GM21381 (cell line): ENCODE results near the gene PHOX2B.
"Not testable (repeated sequence)": the region's sequence is repeated elsewhere in the genome, so short reads cannot be mapped to it uniquely, and the experiment has no call there.

Experiments used
- ATAC-seq: cut with Tn5 transposase; IDR thresholded peaks from one replicate; pipeline ENCODE4 v1.9.1; 2021; ENCODE audit warnings: mild to moderate bottlenecking, moderate library complexity; ENCODE audit not compliant: unreplicated experiment

The PHOX2B gene

DNA sequence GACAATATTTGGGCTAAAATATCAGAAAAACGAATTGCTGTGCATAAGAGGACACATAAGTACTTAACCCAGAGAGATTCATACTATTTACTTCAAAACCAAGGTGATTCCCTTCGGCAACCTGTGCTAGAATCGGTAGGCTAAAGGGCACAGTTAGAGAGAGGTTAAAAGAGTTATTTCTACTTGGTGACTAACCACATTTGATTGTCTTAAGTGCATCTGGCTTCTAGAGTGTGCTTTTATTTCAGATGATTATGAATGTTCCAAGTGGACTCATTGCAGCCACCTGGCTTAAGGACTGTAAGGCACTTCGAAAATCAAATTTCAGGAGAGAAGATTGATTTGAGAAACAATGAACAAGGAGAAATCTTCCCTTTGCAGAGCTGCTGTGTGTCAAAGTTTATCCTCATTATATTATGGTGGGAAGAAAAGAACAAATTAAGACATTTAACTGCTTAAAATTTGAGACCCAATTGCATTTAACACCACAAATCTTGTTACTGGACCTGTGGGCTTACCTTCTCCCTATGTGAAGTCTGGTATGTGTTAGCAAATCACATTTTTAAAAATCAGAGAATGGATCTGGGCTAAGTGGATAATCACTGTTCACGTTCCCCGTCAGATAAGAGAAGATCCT lies 34.0 kb downstream of the PHOX2B start:
- no peak for ATAC-seq

- ATAC-seq: no peak
Measured at GRCh38 chr4:41713768-41714167, 34.8 kb downstream of the PHOX2B start.

DNA sequence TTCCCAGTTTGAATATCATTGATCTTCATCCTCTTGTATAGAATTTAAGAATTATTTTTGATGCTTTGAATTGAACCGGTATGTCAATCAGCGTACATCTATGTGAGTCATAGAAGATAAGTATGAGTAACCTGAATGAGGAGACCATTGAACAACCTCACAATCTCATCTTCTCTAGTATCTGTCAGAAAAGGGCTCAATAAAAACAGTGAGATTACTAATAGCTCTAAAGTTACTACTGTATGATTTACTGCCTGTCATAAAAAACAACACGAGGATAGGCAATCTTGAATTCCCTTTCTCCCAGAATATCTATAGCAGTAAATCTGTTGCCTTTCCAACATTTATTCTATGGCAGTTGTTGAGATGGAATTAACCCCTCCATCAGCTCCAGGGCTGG lies 36.1 kb downstream of the PHOX2B start:
- no peak for ATAC-seq

- not testable (repeated sequence) for ATAC-seq
Measured at GRCh38 chr4:41711654-41712053, 36.9 kb downstream of the PHOX2B start.

GRCh38 chr4:41709844-41710481 lies 38.6 kb downstream of the PHOX2B start:
- ATAC-seq: no peak

- ATAC-seq: no peak
Measured at GRCh38 chr4:41703785-41704184, 44.7 kb downstream of the PHOX2B start.

DNA sequence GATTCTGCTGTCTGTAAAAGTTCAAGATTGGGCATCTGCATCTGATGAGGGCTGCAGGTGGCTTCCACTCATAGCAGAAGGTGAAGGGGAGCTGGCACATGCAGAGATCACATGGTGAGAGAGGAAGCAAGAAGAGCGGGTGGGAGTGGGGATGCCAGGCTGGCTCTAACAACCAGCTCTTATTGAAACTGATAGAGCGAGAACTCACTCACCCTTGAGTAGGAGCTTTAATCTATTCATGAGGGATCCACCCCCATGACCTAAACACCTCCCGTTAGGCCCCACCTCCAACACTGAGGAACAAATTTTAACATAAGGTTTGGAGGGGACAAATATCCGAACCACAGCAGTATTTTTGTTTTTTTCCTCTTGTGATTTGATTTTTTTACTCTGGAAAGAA lies 45.8 kb downstream of the PHOX2B start:
- no peak for ATAC-seq

DNA sequence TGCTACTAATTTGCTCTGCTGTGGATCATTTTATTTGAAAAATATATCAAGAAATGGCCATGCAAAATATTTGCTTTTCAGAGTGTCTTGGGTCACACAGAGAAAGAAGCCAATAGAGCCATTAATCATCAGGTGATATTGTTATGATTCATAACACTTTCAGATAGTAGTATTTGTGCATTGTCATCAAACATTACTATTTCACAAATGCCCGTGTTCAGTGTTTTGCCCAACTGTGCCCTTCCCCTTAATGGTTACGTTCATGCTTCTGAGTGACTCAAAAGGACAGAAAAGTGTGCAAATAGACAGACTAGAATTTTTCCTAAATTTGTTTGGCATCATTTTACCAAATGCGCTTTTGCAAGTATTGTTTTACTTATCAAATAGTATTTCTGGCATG lies 46.5 kb downstream of the PHOX2B start:
- no peak for ATAC-seq

GRCh38 chr4:41696763-41697162 lies 51.8 kb downstream of the PHOX2B start:
- no peak for ATAC-seq

DNA sequence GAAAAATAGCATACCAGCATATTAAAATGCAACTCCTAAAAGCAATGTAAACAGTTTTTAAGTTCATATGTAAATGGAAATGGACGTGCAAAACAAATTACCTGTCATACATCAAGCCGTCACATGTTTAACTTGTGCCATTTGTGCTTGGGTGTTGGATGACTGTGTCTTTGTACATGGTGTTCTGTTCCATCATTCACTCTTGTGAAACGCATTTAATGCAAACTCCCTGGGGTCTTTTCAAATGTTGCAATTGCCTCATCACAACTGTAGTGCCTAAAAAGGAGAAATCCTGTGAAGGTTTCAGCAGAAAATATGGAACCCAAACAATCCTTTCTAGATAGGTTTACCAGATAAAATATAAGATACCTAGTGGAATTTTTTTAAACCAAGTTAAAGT lies 52.4 kb downstream of the PHOX2B start:
- no peak for ATAC-seq
